Neural crest cell (in vitro differentiated cells): ENCODE results near the gene PADI2. TPM values are rescaled to one million over a fixed set of nuclear protein-coding genes. Genes with fewer than 3 reads are reported as not detected.

Source experiments
- DNase-seq: peaks from one replicate; pipeline ENCODE4 v3.0.0; 2021; ENCODE audit warnings: low read depth, mixed read lengths, low spot score
- H3K27ac Mint-ChIP-seq: one replicate; pipeline ENCODE4 v1.8.0; 2021; ENCODE audit warnings: mild to moderate bottlenecking, mixed read lengths; ENCODE audit not compliant: unreplicated experiment
- H3K27me3 Mint-ChIP-seq: 2 replicates; pipeline ENCODE4 v1.8.0; 2021; ENCODE audit warnings: low read depth, mild to moderate bottlenecking, mixed read lengths
- H3K36me3 Mint-ChIP-seq: 2 replicates; pipeline ENCODE4 v1.8.0; 2021; ENCODE audit warnings: low read depth, mild to moderate bottlenecking, mixed read lengths
- H3K4me1 Mint-ChIP-seq: 2 replicates; pipeline ENCODE4 v1.8.0; 2021; ENCODE audit warnings: mixed read lengths
- H3K4me3 Mint-ChIP-seq: one replicate; pipeline ENCODE4 v1.8.0; 2021; ENCODE audit warnings: mild to moderate bottlenecking, mixed read lengths
- H3K9me3 Mint-ChIP-seq: 2 replicates; pipeline ENCODE4 v1.8.0; 2021; ENCODE audit warnings: mixed read lengths
- CTCF ChIP-seq: fragments of 200-600 bp; sonication (generic); conservative IDR thresholded peaks from 2 replicates; pipeline ENCODE4 v1.5.0; 2021; ENCODE audit warnings: antibody characterized with exemption, mild to moderate bottlenecking
- total RNA-seq: library from RNA; stranded (reverse); gene quantifications from 2 replicates; pipeline ENCODE4 v1.2.1, GENCODE V29; 2021

Gene PADI2
- total RNA-seq, 1 donor from 2014 or later, result 0.16 TPM

- H3K36me3 Mint-ChIP-seq, result no peaks in the 10 kb centered on the region
- TF ChIP-seq CTCF, result no peak
- H3K27me3 Mint-ChIP-seq, result peaks cover 12% of the 10 kb centered on the region
- H3K4me1 Mint-ChIP-seq, result peaks cover 3% of the 10 kb centered on the region
- no peak overlapping the region for H3K4me3 Mint-ChIP-seq
- H3K9me3 Mint-ChIP-seq, result no peaks in the 10 kb centered on the region
- no peak overlapping the region for H3K27ac Mint-ChIP-seq
- DNase-seq, result no peak
Measured at GRCh38 chr1:17082761-17083160, 36.5 kb downstream of the PADI2 start.

GRCh38 chr1:17081439-17081838, 37.8 kb downstream of the PADI2 start:
- no peak for TF ChIP-seq CTCF
- no peaks in the 10 kb centered on the region for H3K9me3 Mint-ChIP-seq
- H3K4me1 Mint-ChIP-seq, result no peaks in the 10 kb centered on the region
- H3K27ac Mint-ChIP-seq, result no peak overlapping the region
- H3K36me3 Mint-ChIP-seq, result no peaks in the 10 kb centered on the region
- H3K4me3 Mint-ChIP-seq, result no peak overlapping the region
- no peak for DNase-seq
- H3K27me3 Mint-ChIP-seq, result peaks cover 13% of the 10 kb centered on the region

- no peaks in the 10 kb centered on the region for H3K4me1 Mint-ChIP-seq
Measured at GRCh38 chr1:17080880-17081279, 38.4 kb downstream of the PADI2 start.

GRCh38 chr1:17080085-17080759, 39.0 kb downstream of the PADI2 start:
- H3K9me3 Mint-ChIP-seq, result no peaks in the 10 kb centered on the region
- DNase-seq, result no peak
- no peak for TF ChIP-seq CTCF
- no peak overlapping the region for H3K4me3 Mint-ChIP-seq
- H3K27me3 Mint-ChIP-seq, result peaks cover 13% of the 10 kb centered on the region
- H3K27ac Mint-ChIP-seq, result no peak overlapping the region
- H3K36me3 Mint-ChIP-seq, result no peaks in the 10 kb centered on the region
- no peaks in the 10 kb centered on the region for H3K4me1 Mint-ChIP-seq

More at GRCh38 chr1:17080880-17081279, 38.4 kb downstream of the PADI2 start:
- Mint-ChIP-seq H3K27ac (no peak overlapping the region), H3K27me3 (peaks cover 13% of the 10 kb centered on the region), H3K9me3 (no peaks in the 10 kb centered on the region), H3K36me3 (no peaks in the 10 kb centered on the region), H3K4me3 (no peak overlapping the region)
- no peak for TF ChIP-seq CTCF
- no peak for DNase-seq

- H3K9me3 Mint-ChIP-seq, result no peaks in the 10 kb centered on the region
- TF ChIP-seq CTCF, result no peak
- peaks cover 10% of the 10 kb centered on the region for H3K27me3 Mint-ChIP-seq
- H3K4me3 Mint-ChIP-seq, result no peak overlapping the region
- H3K4me1 Mint-ChIP-seq, result no peaks in the 10 kb centered on the region
- no peak overlapping the region for H3K27ac Mint-ChIP-seq
- no peaks in the 10 kb centered on the region for H3K36me3 Mint-ChIP-seq
- no peak for DNase-seq
Measured at GRCh38 chr1:17078991-17079868, 40.0 kb downstream of the PADI2 start.
